ENCODE data around the gene TBCD.

Gene TBCD

DNA sequence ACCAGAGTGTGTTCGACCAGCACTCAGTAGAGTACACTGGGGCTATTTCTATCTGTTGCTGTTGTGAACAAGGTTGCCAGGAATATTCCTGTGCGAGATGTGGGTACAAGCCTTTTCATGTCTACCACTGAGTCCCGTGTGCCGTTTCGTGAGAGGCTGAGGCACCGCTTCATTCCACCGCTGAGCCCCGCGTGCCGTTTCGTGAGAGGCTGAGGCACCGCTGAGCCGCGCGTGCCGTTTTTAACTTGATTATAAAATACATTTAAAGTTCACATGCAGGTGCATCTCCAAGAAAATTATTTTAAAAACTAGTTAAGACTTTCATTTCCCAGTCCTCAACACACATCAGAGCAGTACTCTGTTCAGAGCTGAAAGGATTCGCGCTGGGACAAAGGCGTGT lies 166.6 kb downstream of the TBCD start:
- TF ChIP-seq, protein P1, sequence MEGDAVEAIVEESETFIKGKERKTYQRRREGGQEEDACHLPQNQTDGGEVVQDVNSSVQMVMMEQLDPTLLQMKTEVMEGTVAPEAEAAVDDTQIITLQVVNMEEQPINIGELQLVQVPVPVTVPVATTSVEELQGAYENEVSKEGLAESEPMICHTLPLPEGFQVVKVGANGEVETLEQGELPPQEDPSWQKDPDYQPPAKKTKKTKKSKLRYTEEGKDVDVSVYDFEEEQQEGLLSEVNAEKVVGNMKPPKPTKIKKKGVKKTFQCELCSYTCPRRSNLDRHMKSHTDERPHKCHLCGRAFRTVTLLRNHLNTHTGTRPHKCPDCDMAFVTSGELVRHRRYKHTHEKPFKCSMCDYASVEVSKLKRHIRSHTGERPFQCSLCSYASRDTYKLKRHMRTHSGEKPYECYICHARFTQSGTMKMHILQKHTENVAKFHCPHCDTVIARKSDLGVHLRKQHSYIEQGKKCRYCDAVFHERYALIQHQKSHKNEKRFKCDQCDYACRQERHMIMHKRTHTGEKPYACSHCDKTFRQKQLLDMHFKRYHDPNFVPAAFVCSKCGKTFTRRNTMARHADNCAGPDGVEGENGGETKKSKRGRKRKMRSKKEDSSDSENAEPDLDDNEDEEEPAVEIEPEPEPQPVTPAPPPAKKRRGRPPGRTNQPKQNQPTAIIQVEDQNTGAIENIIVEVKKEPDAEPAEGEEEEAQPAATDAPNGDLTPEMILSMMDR (IDR thresholded peaks at IDR 0.05; ENCODE audit: insufficient read depth, missing control alignments): no peak
- DNase-seq (ENCODE audit: insufficient read length, low spot score) (no peak), FAIRE-seq (no peak)

DNA sequence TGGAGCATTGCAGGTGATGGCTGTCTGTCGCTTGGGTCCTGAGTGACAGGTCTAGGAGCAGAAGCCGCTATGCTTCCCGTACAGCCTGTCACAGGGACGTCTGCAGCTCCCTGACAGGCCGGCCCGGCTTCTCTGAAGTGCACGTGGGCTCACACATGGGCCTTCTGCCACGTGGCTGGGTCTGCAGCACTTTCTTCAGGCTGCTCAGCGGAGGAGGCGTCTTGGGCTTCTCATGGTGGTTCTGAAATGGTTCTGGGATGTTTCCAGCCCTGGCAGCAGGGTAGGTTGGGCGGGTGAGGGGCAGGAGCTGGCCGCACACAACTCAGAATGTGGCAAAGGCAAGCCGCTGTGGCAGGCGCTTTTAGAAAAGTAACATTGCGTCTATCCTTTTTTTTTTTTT lies 168.3 kb downstream of the TBCD start:
- TF ChIP-seq, protein P1 (IDR thresholded peaks at IDR 0.05; ENCODE audit: insufficient read depth, missing control alignments): no peak
- FAIRE-seq: no peak
- no peak for DNase-seq (ENCODE audit: insufficient read length, low spot score)

DNA sequence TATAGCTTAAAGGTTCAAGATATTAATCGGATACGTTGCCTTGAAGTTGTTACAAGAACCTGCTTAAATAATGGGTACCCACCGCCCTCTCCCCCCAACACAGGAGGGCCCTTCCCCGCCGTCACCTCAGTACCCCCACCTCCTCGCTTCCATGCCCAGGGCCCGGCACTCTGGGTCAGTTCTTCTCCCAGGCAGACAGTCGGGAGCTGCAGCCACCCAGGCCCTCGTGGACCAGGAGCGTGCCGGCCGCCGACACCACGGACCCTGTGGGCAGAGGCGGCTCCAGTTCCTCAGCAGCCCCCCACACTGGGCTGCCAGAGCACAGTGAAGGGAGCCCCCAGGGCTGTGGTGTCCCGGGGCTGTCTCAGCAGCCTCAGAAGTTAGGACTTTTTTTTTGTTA lies 168.8 kb downstream of the TBCD start:
- DNase-seq (ENCODE audit: insufficient read length, low spot score) (no peak), FAIRE-seq (no peak)
- TF ChIP-seq, protein P1 (IDR thresholded peaks at IDR 0.05; ENCODE audit: insufficient read depth, missing control alignments): no peak

DNA sequence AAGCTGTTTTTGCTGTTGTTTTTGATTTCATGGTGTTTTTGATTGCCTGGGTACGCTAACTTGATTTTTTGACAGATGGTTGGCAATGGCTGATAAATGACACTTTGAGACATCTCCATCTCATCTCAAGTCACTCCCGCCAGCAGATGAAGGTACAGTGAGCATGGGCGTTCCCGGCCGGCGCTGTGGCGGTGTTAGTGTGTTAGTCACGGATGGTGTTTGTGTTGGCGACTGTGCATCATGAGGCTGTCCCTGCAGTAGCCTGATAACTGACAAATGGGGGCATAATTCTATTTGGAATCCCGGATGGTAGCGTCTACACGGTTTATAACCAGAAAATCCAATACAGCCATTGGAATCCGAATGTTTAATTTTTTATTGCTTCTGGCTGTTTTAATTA lies 169.6 kb downstream of the TBCD start:
- TF ChIP-seq, protein P1 (IDR thresholded peaks at IDR 0.05; ENCODE audit: insufficient read depth, missing control alignments): no peak
- FAIRE-seq (no peak), DNase-seq (ENCODE audit: insufficient read length, low spot score) (no peak)

DNA sequence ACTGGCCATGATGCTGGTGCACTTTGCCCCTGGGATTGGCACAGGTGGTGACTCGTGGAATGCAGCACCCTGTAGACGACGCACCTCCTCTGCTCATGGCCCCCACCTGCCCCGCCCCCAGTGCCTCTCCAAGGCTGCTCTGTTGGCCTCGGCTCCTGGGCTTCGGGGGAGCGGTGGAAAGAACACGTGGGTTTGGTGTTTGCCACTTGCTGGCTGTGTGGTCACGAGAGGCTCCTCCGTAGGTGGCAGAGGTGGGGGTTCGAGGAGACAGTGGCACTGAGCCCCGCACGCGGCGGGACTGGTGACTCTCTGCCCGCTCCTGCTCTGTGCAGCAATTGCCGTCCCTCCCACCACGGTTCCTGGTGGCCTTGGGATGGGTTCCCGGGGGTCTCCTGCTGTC lies 170.8 kb downstream of the TBCD start:
- no peak for FAIRE-seq
- no peak for DNase-seq (ENCODE audit: insufficient read length, low spot score)
- TF ChIP-seq, protein P1 (IDR thresholded peaks at IDR 0.05; ENCODE audit: insufficient read depth, missing control alignments): no peak

DNA sequence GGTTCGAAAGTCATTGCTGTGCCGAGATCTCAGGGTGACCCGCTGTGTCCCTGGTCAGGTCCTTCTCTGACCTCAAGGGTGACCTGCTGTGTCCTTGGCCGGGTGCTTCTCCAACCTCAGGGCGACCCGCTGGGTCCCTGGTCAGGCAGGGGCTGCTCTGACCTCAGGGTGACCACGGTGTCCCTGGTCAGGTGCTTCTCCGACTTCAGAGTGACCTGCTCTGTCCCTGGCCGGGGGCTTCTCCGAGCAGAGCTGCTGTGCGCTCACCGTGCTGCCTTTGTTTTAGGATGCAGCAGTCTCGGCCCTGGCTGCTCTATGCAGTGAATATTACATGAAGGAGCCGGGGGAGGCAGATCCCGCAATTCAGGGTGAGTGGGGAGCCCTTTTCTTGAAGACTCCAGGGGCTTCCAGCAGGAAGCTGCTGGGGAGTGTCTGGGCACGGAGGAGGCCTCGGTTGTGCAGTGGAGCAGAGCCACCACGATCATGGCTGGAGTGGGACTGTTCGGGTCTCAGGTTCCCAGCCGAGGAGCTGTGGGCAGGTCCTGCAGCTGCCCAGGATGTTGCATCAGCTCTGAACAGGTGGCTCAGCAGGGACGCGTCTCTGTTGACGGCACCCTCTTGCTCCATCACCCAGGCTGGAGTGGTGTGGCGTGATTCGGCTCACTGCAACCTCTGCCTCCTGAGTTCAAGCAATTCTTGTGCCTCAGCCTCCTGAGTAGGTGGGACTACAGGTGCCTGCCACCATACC lies 171.7 kb downstream of the TBCD start:
- DNase-seq (ENCODE audit: insufficient read length, low spot score) (no peak), FAIRE-seq (no peak)
- TF ChIP-seq, protein P1 (IDR thresholded peaks at IDR 0.05; ENCODE audit: insufficient read depth, missing control alignments): no peak

DNA sequence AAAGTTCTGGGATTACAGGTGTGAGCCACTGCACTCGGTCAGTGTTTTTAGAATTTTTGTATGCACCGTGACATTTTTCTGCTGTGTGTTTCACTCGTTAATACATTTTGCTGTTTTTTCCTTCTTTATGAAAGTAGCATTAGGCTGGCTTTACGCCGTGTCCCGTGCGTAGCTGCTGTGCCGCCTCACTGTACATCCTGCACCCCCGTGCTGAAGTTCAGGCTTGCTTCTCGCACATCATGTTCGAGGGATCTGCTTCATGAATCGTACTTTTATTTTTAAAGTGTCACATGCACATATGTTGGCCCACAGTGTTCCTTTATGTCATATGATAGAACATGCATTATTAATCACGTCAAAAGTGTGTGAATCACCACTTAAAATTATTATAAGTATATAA lies 172.3 kb downstream of the TBCD start:
- FAIRE-seq: no peak
- TF ChIP-seq, protein P1 (IDR thresholded peaks at IDR 0.05; ENCODE audit: insufficient read depth, missing control alignments): no peak
- DNase-seq (ENCODE audit: insufficient read length, low spot score): no peak

Data from D721Med (cell line).